NOMO-1 treated with DMSO at 0.1 percent for 48 hours (cell line): ENCODE results near the gene GHR.
A peak's percentile ranks its signal among the peaks of the same experiment; 100 is the strongest.

ENCODE experiments used
- DNase-seq: peaks from one replicate; lab custom pipeline; 2025; ENCODE audit not compliant: unreplicated experiment; lab: John Stamatoyannopoulos, UW

Gene GHR

GRCh38 chr5:42461507-42461906 lies 38.3 kb downstream of the GHR start:
- DNase-seq, result no peak

- no peak for DNase-seq
These were observed 38.8 kb downstream of the GHR start for GRCh38 chr5:42462083-42462482.

- DNase-seq, result no peak
These were observed 44.3 kb downstream of the GHR start for GRCh38 chr5:42467572-42467971.

- no peak for DNase-seq
These were observed 44.8 kb downstream of the GHR start for GRCh38 chr5:42467981-42468524.

GRCh38 chr5:42483472-42484154 lies 60.4 kb downstream of the GHR start:
- DNase-seq, result peak; percentile 25

GRCh38 chr5:42487077-42487476 lies 63.8 kb downstream of the GHR start:
- no peak for DNase-seq

GRCh38 chr5:42487821-42488220 lies 64.6 kb downstream of the GHR start:
- no peak for DNase-seq

GRCh38 chr5:42490831-42491230 lies 67.6 kb downstream of the GHR start:
- no peak for DNase-seq

GRCh38 chr5:42491699-42492098 lies 68.5 kb downstream of the GHR start:
- DNase-seq, result no peak

- no peak for DNase-seq
These were observed 69.7 kb downstream of the GHR start for GRCh38 chr5:42492974-42493373.

- DNase-seq, result no peak
These were observed 71.2 kb downstream of the GHR start for GRCh38 chr5:42494414-42494813.

- DNase-seq, result no peak
These were observed 72.7 kb downstream of the GHR start for GRCh38 chr5:42495914-42496313.

- DNase-seq, result no peak
These were observed 73.3 kb downstream of the GHR start for GRCh38 chr5:42496397-42497156.

- DNase-seq, result no peak
These were observed 74.8 kb downstream of the GHR start for GRCh38 chr5:42498000-42498399.

GRCh38 chr5:42499016-42499415 lies 75.8 kb downstream of the GHR start:
- no peak for DNase-seq

GRCh38 chr5:42500003-42500599 lies 76.9 kb downstream of the GHR start:
- no peak for DNase-seq

GRCh38 chr5:42502613-42503470 lies 79.6 kb downstream of the GHR start:
- DNase-seq, result no peak

GRCh38 chr5:42506662-42507061 lies 83.4 kb downstream of the GHR start:
- DNase-seq, result no peak

- DNase-seq, result no peak
These were observed 84.3 kb downstream of the GHR start for GRCh38 chr5:42507451-42508097.

- DNase-seq, result no peak
These were observed 90.0 kb downstream of the GHR start for GRCh38 chr5:42513246-42513645.

GRCh38 chr5:42514754-42515153 lies 91.5 kb downstream of the GHR start:
- peak; percentile 34 for DNase-seq
